MM.1S (cell line): ENCODE results near the gene PAK2.

ENCODE experiments used
- EZH2 ChIP-seq: fragments of 300-600 bp; sonication (generic); optimal IDR thresholded peaks from 2 replicates; pipeline ENCODE3; 2017; ENCODE audit warnings: low read depth, mild to moderate bottlenecking, antibody characterized with exemption, low read length, mixed read lengths
- EZH2phosphoT487 ChIP-seq: fragments of 300-600 bp; sonication (generic); IDR thresholded peaks from 2 replicates; pipeline ENCODE4 v1.6.1; 2018; ENCODE audit warnings: antibody characterized with exemption, low read length
- TF ChIP-seq, protein P1 (sequence below): fragments of 300-600 bp; sonication (generic); IDR thresholded peaks from 2 replicates; pipeline ENCODE4 v1.5.1; 2016; ENCODE audit warnings: antibody characterized with exemption, low read length, mixed read lengths

DNA sequence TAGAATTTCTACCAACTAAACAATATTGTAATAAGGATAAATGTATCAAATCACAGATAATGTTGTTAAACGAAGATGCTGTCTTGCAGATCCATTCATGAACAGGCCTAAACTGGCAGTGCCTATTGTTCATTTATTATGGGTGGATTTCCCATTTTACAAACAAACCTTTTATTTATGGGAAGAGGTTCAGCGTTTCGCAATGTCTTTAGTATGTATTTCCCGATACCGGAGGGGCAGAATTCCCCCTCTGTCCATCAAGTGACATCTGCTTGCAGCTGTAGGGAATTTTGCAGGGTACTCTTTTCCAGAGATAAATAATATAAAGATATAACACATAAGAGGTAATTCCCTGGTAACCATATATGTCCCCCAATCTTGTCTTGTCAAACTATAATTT lies 33.3 kb upstream of the PAK2 start:
- no peak for TF ChIP-seq EZH2phosphoT487
- TF ChIP-seq, protein P1, sequence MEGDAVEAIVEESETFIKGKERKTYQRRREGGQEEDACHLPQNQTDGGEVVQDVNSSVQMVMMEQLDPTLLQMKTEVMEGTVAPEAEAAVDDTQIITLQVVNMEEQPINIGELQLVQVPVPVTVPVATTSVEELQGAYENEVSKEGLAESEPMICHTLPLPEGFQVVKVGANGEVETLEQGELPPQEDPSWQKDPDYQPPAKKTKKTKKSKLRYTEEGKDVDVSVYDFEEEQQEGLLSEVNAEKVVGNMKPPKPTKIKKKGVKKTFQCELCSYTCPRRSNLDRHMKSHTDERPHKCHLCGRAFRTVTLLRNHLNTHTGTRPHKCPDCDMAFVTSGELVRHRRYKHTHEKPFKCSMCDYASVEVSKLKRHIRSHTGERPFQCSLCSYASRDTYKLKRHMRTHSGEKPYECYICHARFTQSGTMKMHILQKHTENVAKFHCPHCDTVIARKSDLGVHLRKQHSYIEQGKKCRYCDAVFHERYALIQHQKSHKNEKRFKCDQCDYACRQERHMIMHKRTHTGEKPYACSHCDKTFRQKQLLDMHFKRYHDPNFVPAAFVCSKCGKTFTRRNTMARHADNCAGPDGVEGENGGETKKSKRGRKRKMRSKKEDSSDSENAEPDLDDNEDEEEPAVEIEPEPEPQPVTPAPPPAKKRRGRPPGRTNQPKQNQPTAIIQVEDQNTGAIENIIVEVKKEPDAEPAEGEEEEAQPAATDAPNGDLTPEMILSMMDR, result no peak
- TF ChIP-seq EZH2, result no peak
